ENCODE results near the gene FTO.

- TF ChIP-seq CTCF (IDR thresholded peaks at IDR 0.05) = no peak
- TF ChIP-seq POLR2A (IDR thresholded peaks at IDR 0.05) = no peak
These were observed 399.2 kb downstream of the FTO start for GRCh38 chr16:54102888-54103866.

All from testis (tissue), 2 donors.